Measurements from ENCODE around the gene SUV39H1. TPM values are rescaled to one million over a fixed set of nuclear protein-coding genes. Genes with fewer than 3 reads are reported as not detected.

Gene SUV39H1
- total and polyA plus RNA-seq, 9 of the 15 experiments (the other 6 are each of a cell fraction or from before 2014, with no cell fraction given) = 4.7 to 34.7 (median 17.9) TPM

GRCh38 chrX:48752498-48752897 lies 56.0 kb downstream of the SUV39H1 start:
- ATAC-seq (no peak), DNase-seq (ENCODE audit: extremely low read depth in 1 of 4, low spot score in 3 of 4) (no peak), FAIRE-seq (no peak)
- Histone ChIP-seq H3K79me2 (ENCODE audit: control insufficient read depth, insufficient read depth, low read length) (no peaks in the 10 kb centered on the region), H3K36me3 (ENCODE audit: control insufficient read depth, insufficient read depth, low read length) (no peaks in the 10 kb centered on the region), H2AFZ (ENCODE audit: low read depth, low read length) (no peak overlapping the region), H3K27ac (ENCODE audit: extremely low read depth, low read depth, low read length) (no peak overlapping the region), H4K20me1 (replicated peaks; ENCODE audit: control insufficient read depth, insufficient read depth, low read length) (no peaks in the 10 kb centered on the region), H3K4me3 (no peak overlapping the region), H3K27me3 (ENCODE audit: control insufficient read depth in 2 of 2, insufficient read depth in 2 of 2, low read length in 2 of 2) (no peaks in the 10 kb centered on the region), H3K4me2 (ENCODE audit: insufficient read depth, low read length) (no peak overlapping the region), H3K4me1 (replicated peaks in 1 of 2; ENCODE audit: control insufficient read depth in 2 of 2, insufficient read depth in 2 of 2, low read length in 2 of 2) (peaks cover 3 to 8% of the 10 kb centered on the region in 2 experiments; a peak in 3 of 5 replicates), H3K9me3 (replicated peaks; ENCODE audit: control insufficient read depth, insufficient read depth, low read depth, low read length) (no peaks in the 10 kb centered on the region), H3K9ac (ENCODE audit: insufficient read depth in 1 of 2, low read depth in 2 of 2, low read length in 2 of 2) (no peak overlapping the region; a peak in 1 of 4 replicates), H3K9me1 (ENCODE audit: control insufficient read depth, insufficient read depth, low read length) (no peaks in the 10 kb centered on the region)
- ChIA-PET CTCF (ENCODE audit: low intra/inter-chr PET ratio) (no interaction called here), POLR2A (interaction anchor here (0.6 to 0.7 kb wide), 2 partner anchors 15 to 178 kb away, joined by 3 read pairs; no protein-coding TSS in a partner anchor)
- intact Hi-C loops (cut with micrococcal nuclease) (no loop called here), in situ Hi-C loops (cut with MboI) (no loop called here)
- 9% methylated on average over 6 of the region's 7 CpGs for WGBS (ENCODE audit: insufficient coverage, low coverage, missing lambda C conversion rate)
- TF ChIP-seq FOXA1 (IDR thresholded peaks at IDR 0.05; ENCODE audit: borderline replicate concordance) = no peak
- no peak for TF ChIP-seq RBFOX2 (IDR thresholded peaks at IDR 0.05; ENCODE audit: low read depth, low read length)
- TF ChIP-seq ARHGAP35 (IDR thresholded peaks at IDR 0.05; ENCODE audit: partially characterized antibody) = no peak
- TF ChIP-seq, protein P1, sequence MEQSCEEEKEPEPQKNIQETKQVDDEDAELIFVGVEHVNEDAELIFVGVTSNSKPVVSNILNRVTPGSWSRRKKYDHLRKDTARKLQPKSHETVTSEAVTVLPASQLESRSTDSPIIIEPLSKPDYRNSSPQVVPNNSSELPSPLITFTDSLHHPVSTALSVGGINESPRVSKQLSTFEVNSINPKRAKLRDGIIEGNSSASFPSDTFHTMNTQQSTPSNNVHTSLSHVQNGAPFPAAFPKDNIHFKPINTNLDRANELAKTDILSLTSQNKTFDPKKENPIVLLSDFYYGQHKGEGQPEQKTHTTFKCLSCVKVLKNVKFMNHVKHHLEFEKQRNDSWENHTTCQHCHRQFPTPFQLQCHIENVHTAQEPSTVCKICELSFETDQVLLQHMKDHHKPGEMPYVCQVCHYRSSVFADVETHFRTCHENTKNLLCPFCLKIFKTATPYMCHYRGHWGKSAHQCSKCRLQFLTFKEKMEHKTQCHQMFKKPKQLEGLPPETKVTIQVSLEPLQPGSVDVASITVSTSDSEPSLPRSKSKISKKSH (CRISPR knock-in tag; IDR thresholded peaks at IDR 0.05) = no peak
- no peak for TF ChIP-seq ZNF274 (IDR thresholded peaks at IDR 0.05; ENCODE audit: borderline replicate concordance, low read depth, low read length)
- TF ChIP-seq ZSCAN29 (IDR thresholded peaks at IDR 0.05) = no peak
- no peak for TF ChIP-seq TCF3 (CRISPR knock-in tag; IDR thresholded peaks at IDR 0.05)
- TF ChIP-seq FOS (IDR thresholded peaks at IDR 0.05; ENCODE audit: extremely low read depth, insufficient read length) = no peak
- TF ChIP-seq HSF4 (CRISPR knock-in tag; IDR thresholded peaks at IDR 0.05; ENCODE audit: borderline replicate concordance) = no peak
- TF ChIP-seq RHOXF2B (CRISPR knock-in tag; conservative IDR thresholded peaks at IDR 0.05) = no peak
- TF ChIP-seq, protein P2, sequence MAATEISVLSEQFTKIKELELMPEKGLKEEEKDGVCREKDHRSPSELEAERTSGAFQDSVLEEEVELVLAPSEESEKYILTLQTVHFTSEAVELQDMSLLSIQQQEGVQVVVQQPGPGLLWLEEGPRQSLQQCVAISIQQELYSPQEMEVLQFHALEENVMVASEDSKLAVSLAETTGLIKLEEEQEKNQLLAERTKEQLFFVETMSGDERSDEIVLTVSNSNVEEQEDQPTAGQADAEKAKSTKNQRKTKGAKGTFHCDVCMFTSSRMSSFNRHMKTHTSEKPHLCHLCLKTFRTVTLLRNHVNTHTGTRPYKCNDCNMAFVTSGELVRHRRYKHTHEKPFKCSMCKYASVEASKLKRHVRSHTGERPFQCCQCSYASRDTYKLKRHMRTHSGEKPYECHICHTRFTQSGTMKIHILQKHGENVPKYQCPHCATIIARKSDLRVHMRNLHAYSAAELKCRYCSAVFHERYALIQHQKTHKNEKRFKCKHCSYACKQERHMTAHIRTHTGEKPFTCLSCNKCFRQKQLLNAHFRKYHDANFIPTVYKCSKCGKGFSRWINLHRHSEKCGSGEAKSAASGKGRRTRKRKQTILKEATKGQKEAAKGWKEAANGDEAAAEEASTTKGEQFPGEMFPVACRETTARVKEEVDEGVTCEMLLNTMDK (IDR thresholded peaks at IDR 0.05; ENCODE audit: borderline replicate concordance, insufficient read depth, low read depth, low read length, poor library complexity, severe bottlenecking) = no peak
- BruUV-seq (replicated peaks) = no TSS peak

All from K562 (cell line).